Brain microvascular endothelial cell (primary cell): ENCODE results near the gene EBI3.
"Not testable (repeated sequence)": the region's sequence is repeated elsewhere in the genome, so short reads cannot be mapped to it uniquely, and the experiment has no call there.

Experiments
- DNase-seq: peaks from one replicate; pipeline ENCODE4 v3.0.0-alpha.2; 2020
- H3K27ac ChIP-seq: fragments of 250-450 bp; sonication (Bioruptor Pico); 2 replicates; pipeline ENCODE4 v1.5.1; 2020; ENCODE audit warnings: mild to moderate bottlenecking, moderate library complexity
- H3K27me3 ChIP-seq: fragments of 250-450 bp; sonication (Bioruptor Pico); replicated peaks from 2 replicates; pipeline ENCODE4 v1.5.1; 2020; ENCODE audit warnings: mild to moderate bottlenecking
- H3K36me3 ChIP-seq: fragments of 250-450 bp; sonication (Bioruptor Pico); replicated peaks from 2 replicates; pipeline ENCODE4 v1.5.1; 2020; ENCODE audit warnings: mild to moderate bottlenecking
- H3K4me3 ChIP-seq: 2 replicates; pipeline ENCODE4 v1.5.1; 2011; ENCODE audit warnings: low read depth, mild to moderate bottlenecking, control low read depth, low read length, moderate library complexity
- CTCF ChIP-seq: IDR thresholded peaks from 2 replicates; pipeline ENCODE4 v1.5.1; 2011; ENCODE audit warnings: low read depth, mild to moderate bottlenecking, moderate library complexity, low read length, control low read depth, inconsistent platforms; ENCODE audit errors: missing control alignments
- in situ Hi-C: cut with HindIII; loops from 2 replicates; pipeline ENCODE4 v1.10.0; 2017; ENCODE audit warnings: low sequenced_read_pairs, low pct_ligation_motif_present

The EBI3 gene

GRCh38 chr19:4279267-4279529 lies 49.9 kb downstream of the EBI3 start:
- no peak overlapping the region for H3K4me3 ChIP-seq
- no peaks in the 10 kb centered on the region for H3K36me3 ChIP-seq
- DNase-seq, result no peak
- TF ChIP-seq CTCF, result no peak
- peaks cover 38% of the 10 kb centered on the region for H3K27me3 ChIP-seq
- H3K27ac ChIP-seq, result no peak overlapping the region
- in situ Hi-C loops, result no loop called here

GRCh38 chr19:4279530-4280422 lies 50.5 kb downstream of the EBI3 start:
- H3K27me3 ChIP-seq, result peaks cover 39% of the 10 kb centered on the region
- TF ChIP-seq CTCF, result no peak
- no peaks in the 10 kb centered on the region for H3K36me3 ChIP-seq
- DNase-seq, result no peak
- no peak overlapping the region for H3K4me3 ChIP-seq
- no peak overlapping the region for H3K27ac ChIP-seq
- in situ Hi-C loops, result no loop called here

GRCh38 chr19:4284176-4284958 lies 55.0 kb downstream of the EBI3 start:
- no peak for TF ChIP-seq CTCF
- H3K27ac ChIP-seq, result no peak overlapping the region
- no peak overlapping the region for H3K4me3 ChIP-seq
- peaks cover 29% of the 10 kb centered on the region for H3K27me3 ChIP-seq
- H3K36me3 ChIP-seq, result no peaks in the 10 kb centered on the region
- peak; percentile 9 for DNase-seq
- in situ Hi-C loops, result no loop called here

GRCh38 chr19:4284974-4285373 lies 55.7 kb downstream of the EBI3 start:
- in situ Hi-C loops, result no loop called here
- Histone ChIP-seq H3K27ac (no peak overlapping the region), H3K4me3 (no peak overlapping the region), H3K36me3 (no peaks in the 10 kb centered on the region), H3K27me3 (peaks cover 23% of the 10 kb centered on the region)
- DNase-seq, result no peak
- no peak for TF ChIP-seq CTCF

- H3K27me3 ChIP-seq, result peaks cover 12% of the 10 kb centered on the region
- DNase-seq, H3K4me3 ChIP-seq, H3K36me3 ChIP-seq, in situ Hi-C loops, H3K27ac ChIP-seq: not testable (repeated sequence)
These were observed 56.8 kb downstream of the EBI3 start for GRCh38 chr19:4286141-4286540.
